Activated CD4-positive, alpha-beta memory T cell treated with anti-CD3 and anti-CD28 coated beads for 36 hours (primary cell): ENCODE data around the gene DSTYK. TPM values are rescaled to one million over a fixed set of nuclear protein-coding genes. Genes with fewer than 3 reads are reported as not detected.

ENCODE experiments used
- CTCF ChIA-PET: fragments of 350-600 bp; sonication (Branson Sonifier 250); formaldehyde crosslinking; loops from one replicate; lab custom pipeline; 2021; ENCODE audit warnings: antibody characterized with exemption, inconsistent platforms; lab: Charles Lee
- POLR2A ChIA-PET: fragments of 350-600 bp; sonication (Branson Sonifier 250); formaldehyde crosslinking; loops from one replicate; lab custom pipeline; 2021; ENCODE audit warnings: antibody characterized with exemption; lab: Charles Lee
- DNase-seq: peaks from one replicate; pipeline ENCODE4 v3.0.0-alpha.2; 2020
- H3K27ac Mint-ChIP-seq: one replicate; pipeline ENCODE4 v1.8.0; 2021; ENCODE audit warnings: mixed read lengths
- H3K27me3 Mint-ChIP-seq: one replicate; pipeline ENCODE4 v1.8.0; 2021; ENCODE audit warnings: mixed read lengths
- H3K36me3 Mint-ChIP-seq: one replicate; pipeline ENCODE4 v1.8.0; 2021; ENCODE audit warnings: mixed read lengths
- H3K4me1 Mint-ChIP-seq: one replicate; pipeline ENCODE4 v1.8.0; 2021; ENCODE audit warnings: low read depth, mixed read lengths
- H3K4me3 Mint-ChIP-seq: one replicate; pipeline ENCODE4 v1.8.0; 2021; ENCODE audit warnings: mild to moderate bottlenecking, mixed read lengths
- H3K9me3 Mint-ChIP-seq: one replicate; pipeline ENCODE4 v1.8.0; 2021; ENCODE audit warnings: mixed read lengths
- intact Hi-C: fragments of 100-400 bp; cut with micrococcal nuclease; formaldehyde crosslinking; loops from one replicate; pipeline ENCODE4 v1.15.1; 2023
- total RNA-seq, 2 experiments: library from RNA; stranded (reverse); gene quantifications; one replicate each; pipeline ENCODE4 v1.2.3, GENCODE V29; 2021

The DSTYK gene
- total RNA-seq, 2 experiments from 2014 or later, result 9.0 to 9.8 TPM

DNA sequence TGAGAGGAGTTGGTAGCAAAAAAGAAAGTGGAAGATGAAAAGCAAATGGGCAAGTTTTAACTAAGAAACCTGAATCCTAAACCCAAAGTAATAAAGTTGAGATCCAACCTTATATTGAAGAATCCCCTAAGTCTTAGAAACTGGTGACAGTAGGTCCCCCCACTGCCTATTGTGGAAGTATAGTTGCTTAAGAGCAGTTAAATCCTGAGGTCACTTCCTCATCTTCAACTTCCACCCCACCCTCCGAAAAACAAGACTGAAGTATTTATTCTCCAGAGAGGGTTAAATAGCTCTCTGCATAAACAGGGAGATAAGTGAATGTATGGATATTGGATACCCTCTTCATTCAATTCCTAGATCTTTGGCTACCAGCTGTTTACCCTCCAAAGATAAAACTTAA lies 3.3 kb upstream of the DSTYK start:
- Mint-ChIP-seq H3K9me3 (no peaks in the 10 kb centered on the region), H3K27me3 (peaks cover 1% of the 10 kb centered on the region), H3K27ac (no peak overlapping the region), H3K4me1 (peaks cover 29% of the 10 kb centered on the region), H3K4me3 (no peak overlapping the region), H3K36me3 (peaks cover 3% of the 10 kb centered on the region)
- ChIA-PET CTCF (interaction anchor here (0.9 to 1.0 kb wide), 2 partner anchors 14 to 74 kb away, joined by 4 read pairs; no protein-coding TSS in a partner anchor), POLR2A (no interaction called here)
- no peak for DNase-seq
- intact Hi-C loops, result loop anchor here (5.0 kb wide), 2 partner anchors 42 to 418 kb away; partner anchors contain the start of gene ELK4

DNA sequence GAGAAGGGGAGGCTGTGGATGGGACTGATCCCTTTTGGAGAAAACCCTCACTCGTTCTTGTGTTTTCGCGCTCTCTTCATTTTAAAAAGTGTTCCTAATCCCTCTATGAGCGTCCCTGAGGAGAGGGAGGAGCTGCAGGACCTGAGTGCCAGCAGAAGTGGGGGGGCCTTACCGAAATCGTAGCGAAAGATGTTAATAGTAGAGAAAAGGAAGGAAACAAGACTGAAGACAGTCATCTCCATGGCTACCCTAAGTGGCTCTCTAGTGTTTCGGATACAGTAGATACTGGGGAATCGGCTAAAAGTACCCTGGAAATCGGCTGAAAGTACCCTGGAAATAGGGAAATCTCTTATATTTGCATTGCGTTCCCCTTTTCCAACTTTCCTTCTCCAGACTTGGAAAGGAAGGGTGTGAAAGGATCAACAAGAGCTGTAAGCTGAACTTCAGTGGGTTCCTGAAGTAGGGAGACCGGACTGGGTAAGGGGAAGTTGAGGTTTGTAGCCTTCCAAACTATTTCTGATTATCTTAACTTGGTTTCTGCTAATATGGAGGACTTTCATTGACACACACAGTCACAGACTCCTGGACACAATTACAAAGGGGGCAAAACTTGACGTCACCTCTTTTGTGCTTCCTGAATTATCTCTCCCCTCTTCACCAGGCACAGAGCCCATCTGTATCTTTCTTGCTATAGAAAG lies 486 bp upstream of the DSTYK start:
- peak overlapping the region; percentile 91 for H3K27ac Mint-ChIP-seq
- ChIA-PET POLR2A (interaction anchor here (0.6 to 2.4 kb wide), 6 partner anchors 13 to 91 kb away, joined by 3 to 14 read pairs (median 5); partner anchors contain the start of genes RBBP5 and TMCC2), CTCF (interaction anchor here (0.8 to 2.4 kb wide), 3 partner anchors 18 to 71 kb away, joined by 4 to 8 read pairs (median 4); no protein-coding TSS in a partner anchor)
- peaks cover 45% of the 10 kb centered on the region for H3K4me1 Mint-ChIP-seq
- no peaks in the 10 kb centered on the region for H3K9me3 Mint-ChIP-seq
- no peak for DNase-seq
- H3K36me3 Mint-ChIP-seq, result peaks cover 3% of the 10 kb centered on the region
- H3K27me3 Mint-ChIP-seq, result peaks cover under 1% of the 10 kb centered on the region
- intact Hi-C loops, result loop anchor here (1.0 to 5.0 kb wide), 5 partner anchors 13 to 420 kb away; partner anchors contain the start of gene ELK4
- peak overlapping the region; percentile 92 for H3K4me3 Mint-ChIP-seq

DNA sequence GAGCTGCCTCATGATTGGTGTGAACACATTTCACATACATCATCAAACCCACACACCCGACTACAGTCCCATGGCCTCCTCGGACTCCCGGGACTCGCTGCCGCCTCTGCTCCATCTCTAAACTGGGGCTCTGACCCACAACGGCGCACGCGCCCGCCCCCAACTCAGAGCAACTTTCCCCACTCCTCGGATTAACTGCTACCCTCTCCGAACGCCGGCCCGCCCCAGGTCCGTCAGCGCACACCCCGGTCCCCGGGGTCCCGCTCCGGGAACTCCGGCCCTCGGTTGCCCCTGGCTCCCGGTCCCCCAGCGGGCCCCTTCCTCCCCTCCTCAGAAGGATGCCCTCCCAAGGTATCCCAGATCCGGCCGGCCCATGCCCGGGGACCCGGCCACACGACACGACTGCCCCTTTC lies 740 bp downstream of the DSTYK start:
- Mint-ChIP-seq H3K36me3 (peaks cover 3% of the 10 kb centered on the region), H3K9me3 (no peaks in the 10 kb centered on the region), H3K4me1 (peaks cover 48% of the 10 kb centered on the region), H3K4me3 (peak overlapping the region; percentile 92), H3K27ac (peak overlapping the region; percentile 91), H3K27me3 (no peaks in the 10 kb centered on the region)
- ChIA-PET CTCF (interaction anchor here (1.5 to 2.4 kb wide), 3 partner anchors 11 to 45 kb away, joined by 5 to 8 read pairs (median 6); no protein-coding TSS in a partner anchor), POLR2A (interaction anchor here (0.6 to 2.4 kb wide), 5 partner anchors 9 to 89 kb away, joined by 3 to 14 read pairs (median 4); partner anchors contain the start of gene RBBP5)
- DNase-seq, result peak; percentile 40
- intact Hi-C loops, result loop anchor here (1.0 to 5.0 kb wide), 5 partner anchors 11 to 422 kb away; partner anchors contain the start of gene ELK4

DNA sequence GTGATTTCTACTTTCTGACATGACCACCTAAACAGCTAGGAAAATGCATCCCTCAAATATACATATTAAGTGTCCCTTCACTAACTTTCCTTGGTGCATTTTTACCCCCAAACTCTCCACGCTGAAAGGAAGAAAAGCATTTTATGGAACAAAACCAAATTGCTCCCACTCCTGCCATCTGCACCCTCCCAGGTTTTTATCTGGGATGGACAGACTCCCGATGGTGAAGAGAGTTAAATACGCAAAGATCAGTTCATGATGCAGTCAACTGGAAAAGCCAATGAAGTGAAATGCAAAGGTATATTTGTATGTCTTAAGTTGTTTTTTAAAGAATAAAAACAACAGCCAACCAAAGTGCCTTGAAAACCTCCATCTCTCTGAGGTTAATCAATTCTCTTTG lies 2.7 kb downstream of the DSTYK start:
- ChIA-PET CTCF (interaction anchor here (1.6 kb wide), 1 partner anchor 9 kb away, joined by 6 read pairs; no protein-coding TSS in a partner anchor), POLR2A (no interaction called here)
- no peaks in the 10 kb centered on the region for H3K27me3 Mint-ChIP-seq
- no peak overlapping the region for H3K27ac Mint-ChIP-seq
- no peak for DNase-seq
- intact Hi-C loops, result no loop called here
- H3K4me3 Mint-ChIP-seq, result no peak overlapping the region
- peaks cover 56% of the 10 kb centered on the region for H3K4me1 Mint-ChIP-seq
- H3K9me3 Mint-ChIP-seq, result no peaks in the 10 kb centered on the region
- H3K36me3 Mint-ChIP-seq, result peaks cover 3% of the 10 kb centered on the region

DNA sequence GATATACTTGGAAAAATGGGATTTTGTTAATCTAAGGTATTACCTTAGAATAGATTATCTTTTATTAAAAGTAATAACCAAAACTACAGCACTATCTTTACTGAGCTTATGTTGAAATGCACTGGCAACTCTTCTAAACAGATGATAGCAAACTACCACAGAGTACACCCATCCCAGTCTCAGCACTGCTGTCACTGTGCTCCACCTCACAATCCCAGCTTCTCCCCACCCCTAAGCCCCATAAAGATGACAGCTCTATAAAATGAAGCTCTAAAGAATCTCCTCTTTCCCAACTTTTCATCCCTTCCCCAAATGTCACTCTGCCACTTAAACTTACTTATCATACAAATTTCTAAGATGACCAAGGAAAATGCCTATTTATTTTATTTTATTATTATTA lies 6.4 kb downstream of the DSTYK start:
- H3K4me1 Mint-ChIP-seq, result peaks cover 66% of the 10 kb centered on the region
- H3K27ac Mint-ChIP-seq, result no peak overlapping the region
- CTCF ChIA-PET, result interaction anchor here (1.0 to 1.4 kb wide), 2 partner anchors 23 to 25 kb away, joined by 3 read pairs; partner anchors contain the start of gene TMCC2
- H3K9me3 Mint-ChIP-seq, result no peaks in the 10 kb centered on the region
- POLR2A ChIA-PET, result no interaction called here
- intact Hi-C loops, result loop anchor here (2.0 kb wide), 2 partner anchors 18 to 34 kb away; no protein-coding TSS in a partner anchor
- no peak overlapping the region for H3K4me3 Mint-ChIP-seq
- DNase-seq, result no peak
- no peaks in the 10 kb centered on the region for H3K36me3 Mint-ChIP-seq
- H3K27me3 Mint-ChIP-seq, result no peaks in the 10 kb centered on the region

DNA sequence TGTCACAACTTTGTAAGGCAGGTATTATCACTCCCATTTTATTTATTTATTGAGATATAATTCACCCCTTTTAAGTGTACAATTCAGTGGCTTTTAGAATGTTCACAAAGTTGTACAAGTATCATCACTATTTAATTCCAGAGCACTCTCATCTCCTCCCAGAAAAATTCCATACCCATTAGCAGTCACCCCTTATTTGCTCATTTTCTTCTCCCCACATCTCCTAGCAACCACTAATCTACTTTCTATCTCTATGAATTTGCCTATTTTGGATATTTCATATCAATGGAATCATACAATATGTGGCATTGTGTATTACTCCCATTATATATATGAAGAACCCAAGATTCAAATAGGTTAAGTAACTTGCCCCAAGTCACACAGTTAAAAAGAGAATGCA lies 7.0 kb downstream of the DSTYK start:
- POLR2A ChIA-PET, result interaction anchor here (1.2 kb wide), 1 partner anchor 28 kb away, joined by 3 read pairs; no protein-coding TSS in a partner anchor
- Mint-ChIP-seq H3K4me3 (no peak overlapping the region), H3K27ac (peak overlapping the region; percentile 6), H3K27me3 (no peaks in the 10 kb centered on the region), H3K4me1 (peaks cover 66% of the 10 kb centered on the region), H3K36me3 (no peaks in the 10 kb centered on the region), H3K9me3 (no peaks in the 10 kb centered on the region)
- intact Hi-C loops, result loop anchor here (2.0 kb wide), 2 partner anchors 18 to 34 kb away; no protein-coding TSS in a partner anchor
- no peak for DNase-seq
- CTCF ChIA-PET, result interaction anchor here (1.3 to 1.4 kb wide), 2 partner anchors 25 to 33 kb away, joined by 3 read pairs; no protein-coding TSS in a partner anchor

DNA sequence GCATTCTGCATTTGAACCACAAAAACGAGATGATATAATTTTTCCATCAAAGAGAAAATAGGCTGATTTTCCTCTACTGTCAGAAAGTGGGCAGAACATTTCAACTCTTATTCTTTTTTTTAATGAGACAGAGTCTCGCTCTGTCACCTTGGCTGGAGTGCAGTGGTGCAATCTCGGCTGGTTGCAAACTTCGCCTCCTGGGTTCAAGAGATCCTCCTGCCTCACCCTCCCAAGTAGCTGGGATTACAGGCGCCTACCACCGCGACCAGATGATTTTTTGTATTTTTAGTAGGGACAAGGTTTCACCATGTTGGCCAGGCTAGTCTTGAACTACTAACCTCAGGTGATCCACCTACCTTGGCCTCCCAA lies 11.6 kb downstream of the DSTYK start:
- Mint-ChIP-seq H3K4me3 (peak overlapping the region; percentile 54), H3K27me3 (no peaks in the 10 kb centered on the region), H3K27ac (peak overlapping the region; percentile 82), H3K9me3 (no peaks in the 10 kb centered on the region), H3K4me1 (peaks cover 58% of the 10 kb centered on the region), H3K36me3 (peaks cover 10% of the 10 kb centered on the region)
- intact Hi-C loops, result loop anchor here (1.0 kb wide), 3 partner anchors 11 to 28 kb away; partner anchors contain the start of gene DSTYK
- DNase-seq, result peak; percentile 54
- POLR2A ChIA-PET, result interaction anchor here (1.0 to 2.7 kb wide), 10 partner anchors 11 to 114 kb away, joined by 3 to 14 read pairs (median 4); partner anchors contain the start of genes DSTYK, RBBP5 and TMCC2
- CTCF ChIA-PET, result interaction anchor here (0.9 to 3.4 kb wide), 13 partner anchors 10 to 136 kb away, joined by 3 to 26 read pairs (median 6); partner anchors contain the start of gene TMCC2

DNA sequence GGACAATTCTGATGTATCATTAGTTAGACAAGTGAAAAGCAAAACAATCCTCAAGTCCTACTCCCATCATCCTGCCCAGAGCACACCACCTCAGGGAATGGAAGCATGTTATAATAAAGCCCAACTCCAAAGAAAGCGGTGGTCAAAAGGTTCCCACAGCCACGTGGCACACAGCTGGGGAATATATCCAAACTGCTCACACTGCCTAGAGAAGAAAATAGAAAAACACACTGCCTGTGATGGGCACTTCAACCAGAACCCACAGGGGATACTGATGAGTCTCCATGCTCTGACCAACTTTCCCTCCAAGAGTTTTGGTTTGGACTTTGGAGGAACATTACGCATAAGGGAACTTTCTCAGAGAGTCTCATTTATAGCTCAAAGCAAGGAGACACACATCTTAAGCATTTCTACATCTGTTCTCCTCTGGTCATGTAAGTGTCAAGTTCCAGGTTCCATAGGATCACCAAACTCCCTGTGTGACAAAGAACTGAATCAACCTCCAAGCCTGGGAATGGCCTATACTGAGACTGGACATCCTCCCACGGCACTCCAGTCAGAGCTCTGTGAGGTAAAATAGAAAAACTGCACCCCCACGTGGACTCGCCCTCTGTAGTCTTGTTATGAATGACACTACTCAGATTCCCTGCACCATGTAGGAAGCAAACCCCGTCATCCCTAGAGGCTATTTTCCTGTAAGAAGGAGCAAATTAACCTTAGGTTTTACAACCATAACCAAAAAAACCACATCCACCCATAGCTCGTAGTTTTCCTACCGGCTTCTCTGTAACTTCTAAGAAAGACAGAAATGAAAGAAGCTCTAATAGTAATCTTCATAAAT lies 12.2 kb downstream of the DSTYK start:
- ChIA-PET POLR2A (interaction anchor here (1.0 to 2.7 kb wide), 10 partner anchors 12 to 115 kb away, joined by 3 to 14 read pairs (median 4); partner anchors contain the start of genes DSTYK, RBBP5 and TMCC2), CTCF (interaction anchor here (0.7 to 3.4 kb wide), 16 partner anchors 10 to 138 kb away, joined by 3 to 26 read pairs (median 4); partner anchors contain the start of gene TMCC2)
- Mint-ChIP-seq H3K4me3 (peak overlapping the region; percentile 54), H3K36me3 (peaks cover 10% of the 10 kb centered on the region), H3K4me1 (peaks cover 53% of the 10 kb centered on the region), H3K27ac (peak overlapping the region; percentile 82), H3K27me3 (no peaks in the 10 kb centered on the region), H3K9me3 (no peaks in the 10 kb centered on the region)
- intact Hi-C loops, result loop anchor here (1.0 kb wide), 3 partner anchors 12 to 27 kb away; partner anchors contain the start of gene DSTYK
- peak; percentile 69 for DNase-seq

DNA sequence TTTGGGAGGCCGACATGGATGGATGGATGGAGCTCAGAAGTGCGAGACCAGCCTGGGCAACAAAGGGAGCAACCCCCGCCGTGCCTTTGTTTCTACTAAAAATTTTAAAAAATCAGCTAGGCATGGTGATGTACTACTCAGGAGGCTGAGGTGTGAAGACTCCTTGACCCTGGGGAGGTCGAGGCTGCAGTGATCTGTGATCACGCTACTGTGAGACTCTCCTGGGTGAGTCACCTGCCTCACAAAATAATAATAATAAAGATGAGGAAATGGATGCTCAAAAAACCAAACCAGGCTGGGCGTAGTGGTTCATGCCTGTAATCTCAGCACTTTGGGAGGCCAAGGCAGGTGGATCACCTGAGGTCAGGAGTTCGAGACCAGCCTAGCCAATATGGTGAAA lies 19.2 kb downstream of the DSTYK start:
- CTCF ChIA-PET, result interaction anchor here (1.2 kb wide), 1 partner anchor 51 kb away, joined by 5 read pairs; no protein-coding TSS in a partner anchor
- no peaks in the 10 kb centered on the region for H3K27me3 Mint-ChIP-seq
- POLR2A ChIA-PET, result no interaction called here

DNA sequence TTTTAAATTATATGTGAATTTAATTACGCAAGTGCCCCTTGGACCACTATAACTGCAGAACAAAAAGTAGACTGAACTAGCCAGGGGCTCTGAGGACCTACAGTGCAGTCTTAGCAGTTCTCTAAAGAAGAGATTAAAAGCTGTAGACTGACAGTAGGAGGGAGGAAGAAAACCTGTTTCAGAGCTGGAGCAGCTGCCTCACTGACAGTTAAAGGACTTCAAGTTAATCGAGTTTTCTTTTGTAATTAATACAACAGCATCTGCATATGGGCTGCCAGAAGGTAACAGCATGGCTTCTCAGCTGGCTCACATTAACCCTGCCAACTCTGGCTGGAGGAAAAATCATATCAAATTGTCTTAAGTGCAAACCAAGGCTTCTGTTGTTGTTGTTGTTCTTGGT lies 19.9 kb downstream of the DSTYK start:
- no peak overlapping the region for H3K27ac Mint-ChIP-seq
- H3K36me3 Mint-ChIP-seq, result peaks cover 16% of the 10 kb centered on the region
- POLR2A ChIA-PET, result interaction anchor here (0.8 kb wide), 1 partner anchor 19 kb away, joined by 3 read pairs; no protein-coding TSS in a partner anchor
- H3K9me3 Mint-ChIP-seq, result peaks cover 3% of the 10 kb centered on the region
- DNase-seq, result no peak
- no peak overlapping the region for H3K4me3 Mint-ChIP-seq
- CTCF ChIA-PET, result interaction anchor here (1.2 kb wide), 2 partner anchors 50 to 64 kb away, joined by 4 to 5 read pairs; no protein-coding TSS in a partner anchor
- intact Hi-C loops, result no loop called here
- no peaks in the 10 kb centered on the region for H3K27me3 Mint-ChIP-seq
- peaks cover 47% of the 10 kb centered on the region for H3K4me1 Mint-ChIP-seq

More for the DNA sequence above, 19.2 kb downstream of the DSTYK start:
- H3K9me3 Mint-ChIP-seq, result peaks cover 3% of the 10 kb centered on the region
- peaks cover 19% of the 10 kb centered on the region for H3K36me3 Mint-ChIP-seq
- no peak for DNase-seq
- peaks cover 43% of the 10 kb centered on the region for H3K4me1 Mint-ChIP-seq
- intact Hi-C loops, result no loop called here
- no peak overlapping the region for H3K27ac Mint-ChIP-seq
- H3K4me3 Mint-ChIP-seq, result no peak overlapping the region
